Measurements from ENCODE around the gene SLC46A2. TPM values are rescaled to one million over a fixed set of nuclear protein-coding genes. Genes with fewer than 3 reads are reported as not detected.

The SLC46A2 gene
- total and polyA plus RNA-seq, 2 of the 8 experiments (the other 6 are each of a cell fraction or from before 2014, with no cell fraction given), result 0.03 TPM; not detected in 1

DNA sequence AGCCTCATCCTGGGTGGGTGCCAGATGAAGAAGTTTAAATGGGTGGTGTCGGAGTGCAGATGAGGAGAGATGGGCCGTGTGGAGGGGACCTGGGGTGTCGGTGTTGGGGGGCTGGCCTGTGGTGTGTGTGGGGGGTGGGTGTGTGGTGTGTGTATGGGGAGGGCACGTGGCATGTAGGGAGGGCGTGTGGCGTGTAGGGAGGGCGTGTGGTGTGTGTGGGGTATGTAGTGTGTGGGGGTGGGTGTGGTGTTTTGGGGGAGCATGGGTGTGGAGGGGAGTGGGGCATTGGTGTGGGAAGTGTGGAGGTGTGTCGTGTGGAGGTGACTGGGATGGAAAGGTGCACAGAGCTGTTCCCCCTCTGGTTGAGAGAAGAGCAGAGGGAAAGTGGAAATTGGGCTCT, 34.5 kb downstream of the SLC46A2 start:
- Histone ChIP-seq H3K79me2 (ENCODE audit: control insufficient read depth in 1 of 2, insufficient read depth in 2 of 2, low read length in 2 of 2) (no peaks in the 10 kb centered on the region), H3K36me3 (ENCODE audit: control insufficient read depth in 2 of 4, insufficient read depth in 4 of 4, low read length in 3 of 4) (no peaks in the 10 kb centered on the region; a peak in 1 of 8 replicates), H4K20me1 (replicated peaks in 1 of 2; ENCODE audit: control insufficient read depth in 1 of 2, insufficient read depth in 2 of 2, low read length in 2 of 2) (peaks cover 0 to 5% of the 10 kb centered on the region in 2 experiments), H3K4me1 (replicated peaks in 1 of 4; ENCODE audit: control insufficient read depth in 3 of 4, insufficient read depth in 4 of 4, low read length in 3 of 4) (no peaks in the 10 kb centered on the region; a peak in 2 of 7 replicates), H2AFZ (ENCODE audit: low read length) (no peak overlapping the region), H4K91ac (replicated peaks; ENCODE audit: insufficient read length, low read length) (no peak overlapping the region), H3K4me2 (ENCODE audit: insufficient read depth in 1 of 2, low read depth in 2 of 2, low read length in 2 of 2) (no peak overlapping the region), H2BK120ac (replicated peaks; ENCODE audit: low read depth, low read length) (no peak overlapping the region), H3K14ac (ENCODE audit: insufficient read length) (no peak overlapping the region), H2BK15ac (ENCODE audit: low read length) (no peak overlapping the region), H3K9ac (replicated peaks in 1 of 4; ENCODE audit: extremely low read depth in 1 of 4, low read depth in 3 of 4, low read length in 3 of 4) (no peak overlapping the region; a peak in 1 of 7 replicates), H3K23me2 (ENCODE audit: low read depth, low read length) (no peaks in the 10 kb centered on the region; the same call in 1 of the 2 replicates), H3K4me3 (ENCODE audit: extremely low read depth in 1 of 4, insufficient read depth in 2 of 4, low read depth in 3 of 4, low read length in 4 of 4) (no peak overlapping the region), H3K18ac (ENCODE audit: extremely low read depth, low read length) (no peak overlapping the region), H3K23ac (ENCODE audit: insufficient read length) (no peak overlapping the region), H3K79me1 (ENCODE audit: low read depth, low read length) (no peaks in the 10 kb centered on the region), H4K5ac (ENCODE audit: insufficient read length, low read depth, low read length) (no peak overlapping the region), H4K8ac (ENCODE audit: extremely low read depth, insufficient read depth, low read length) (no peak overlapping the region), H3K9me3 (ENCODE audit: insufficient read depth in 2 of 2, low read depth in 1 of 2, low read length in 1 of 2) (no peaks in the 10 kb centered on the region), H3K27ac (ENCODE audit: low read depth, low read length) (no peak overlapping the region), H2BK5ac (ENCODE audit: low read depth, low read length) (no peak overlapping the region), H2BK12ac (ENCODE audit: low read depth, low read length) (no peak overlapping the region), H3K4ac (replicated peaks; ENCODE audit: insufficient read length, low read depth, low read length) (no peak overlapping the region), H2BK20ac (ENCODE audit: low read length) (no peak overlapping the region), H3K56ac (replicated peaks; ENCODE audit: insufficient read length, low read depth, low read length) (no peak overlapping the region), H2AK5ac (ENCODE audit: low read depth, low read length) (no peak overlapping the region), H3K27me3 (replicated peaks in 1 of 4; ENCODE audit: control insufficient read depth in 3 of 4, extremely low read depth in 1 of 4, insufficient read depth in 3 of 4, low read length in 3 of 4) (no peaks in the 10 kb centered on the region)
- ChIA-PET POLR2A (ENCODE audit: partially characterized antibody) (interaction anchor here (1.6 kb wide), 1 partner anchor 29 kb away, joined by 3 read pairs; no protein-coding TSS in a partner anchor), CTCF (ENCODE audit: partially characterized antibody) (interaction anchor here (0.6 to 6.0 kb wide), 6 partner anchors 8 to 47 kb away, joined by 3 to 51 read pairs (median 9); no protein-coding TSS in a partner anchor)
- DNase-seq (ENCODE audit: low read depth in 1 of 2, low spot score in 2 of 2), result no peak
- 81 to 100% methylated on average over 1 to 4 of the region's 8 CpGs for WGBS, 2 experiments (ENCODE audit: extremely low coverage in 1 of 2, insufficient coverage in 1 of 2, insufficient read length in 1 of 2, insufficient replicate concordance in 2 of 2, low coverage in 1 of 2, low lambda C conversion rate in 2 of 2, missing lambda C conversion rate in 1 of 2)
- FAIRE-seq, result no peak
- TF ChIP-seq SP2 (IDR thresholded peaks at IDR 0.05; ENCODE audit: low read length) (no peak), POLR2A (IDR thresholded peaks at IDR 0.05; ENCODE audit: control extremely low read depth in 1 of 2, low read depth in 2 of 2, low read length in 2 of 2) (no peak), TAF7 (optimal IDR thresholded peaks at IDR 0.05; ENCODE audit: borderline replicate concordance, low read depth, low read length) (no peak), KDM1A (IDR thresholded peaks at IDR 0.05; ENCODE audit: borderline replicate concordance, low read length) (no peak), HDAC6 (IDR thresholded peaks at IDR 0.05; ENCODE audit: low read depth, low read length) (no peak), TCF12 (IDR thresholded peaks at IDR 0.05; ENCODE audit: low read depth, low read length) (no peak), RFX5 (IDR thresholded peaks at IDR 0.05; ENCODE audit: borderline replicate concordance, low read depth, low read length) (no peak)
- TF ChIP-seq, protein P1, sequence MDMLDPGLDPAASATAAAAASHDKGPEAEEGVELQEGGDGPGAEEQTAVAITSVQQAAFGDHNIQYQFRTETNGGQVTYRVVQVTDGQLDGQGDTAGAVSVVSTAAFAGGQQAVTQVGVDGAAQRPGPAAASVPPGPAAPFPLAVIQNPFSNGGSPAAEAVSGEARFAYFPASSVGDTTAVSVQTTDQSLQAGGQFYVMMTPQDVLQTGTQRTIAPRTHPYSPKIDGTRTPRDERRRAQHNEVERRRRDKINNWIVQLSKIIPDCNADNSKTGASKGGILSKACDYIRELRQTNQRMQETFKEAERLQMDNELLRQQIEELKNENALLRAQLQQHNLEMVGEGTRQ (IDR thresholded peaks at IDR 0.05; ENCODE audit: low read length), result no peak
- TF ChIP-seq, protein P2, sequence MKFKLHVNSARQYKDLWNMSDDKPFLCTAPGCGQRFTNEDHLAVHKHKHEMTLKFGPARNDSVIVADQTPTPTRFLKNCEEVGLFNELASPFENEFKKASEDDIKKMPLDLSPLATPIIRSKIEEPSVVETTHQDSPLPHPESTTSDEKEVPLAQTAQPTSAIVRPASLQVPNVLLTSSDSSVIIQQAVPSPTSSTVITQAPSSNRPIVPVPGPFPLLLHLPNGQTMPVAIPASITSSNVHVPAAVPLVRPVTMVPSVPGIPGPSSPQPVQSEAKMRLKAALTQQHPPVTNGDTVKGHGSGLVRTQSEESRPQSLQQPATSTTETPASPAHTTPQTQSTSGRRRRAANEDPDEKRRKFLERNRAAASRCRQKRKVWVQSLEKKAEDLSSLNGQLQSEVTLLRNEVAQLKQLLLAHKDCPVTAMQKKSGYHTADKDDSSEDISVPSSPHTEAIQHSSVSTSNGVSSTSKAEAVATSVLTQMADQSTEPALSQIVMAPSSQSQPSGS (IDR thresholded peaks at IDR 0.05; ENCODE audit: low read length), result no peak
- TF ChIP-seq, protein P3, sequence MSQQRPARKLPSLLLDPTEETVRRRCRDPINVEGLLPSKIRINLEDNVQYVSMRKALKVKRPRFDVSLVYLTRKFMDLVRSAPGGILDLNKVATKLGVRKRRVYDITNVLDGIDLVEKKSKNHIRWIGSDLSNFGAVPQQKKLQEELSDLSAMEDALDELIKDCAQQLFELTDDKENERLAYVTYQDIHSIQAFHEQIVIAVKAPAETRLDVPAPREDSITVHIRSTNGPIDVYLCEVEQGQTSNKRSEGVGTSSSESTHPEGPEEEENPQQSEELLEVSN (IDR thresholded peaks at IDR 0.05), result no peak
